Liver (tissue), 9 donors: ENCODE measurements around the gene NUDT16. TPM values are rescaled to one million over a fixed set of nuclear protein-coding genes. Genes with fewer than 3 reads are reported as not detected.

Experiments
- DNase-seq: peaks from one replicate; pipeline ENCODE4 v3.0.0-alpha.2; 2017; ENCODE audit warnings: low spot score
- H3K27ac ChIP-seq, 2 donors: one replicate each; pipeline ENCODE4 v1.7.0; 2013; ENCODE audit warnings: inconsistent platforms in 2 of 2, low read length in 2 of 2, control low read depth in 1 of 2, low read depth in 1 of 2, mild to moderate bottlenecking in 1 of 2
- H3K27me3 ChIP-seq, 4 donors: one replicate each; pipeline versions ENCODE4 v1.6.1 to v1.7.0; 2013; ENCODE audit warnings: low read length in 3 of 4, inconsistent platforms in 1 of 4, mild to moderate bottlenecking in 1 of 4, moderate library complexity in 1 of 4; ENCODE audit not compliant: control insufficient read depth in 4 of 4, insufficient read depth in 4 of 4
- H3K36me3 ChIP-seq, 4 donors: one replicate each; pipeline versions ENCODE4 v1.6.1 to v1.7.0; 2013; ENCODE audit warnings: low read length in 3 of 4, mild to moderate bottlenecking in 3 of 4, low read depth in 1 of 4, moderate library complexity in 1 of 4; ENCODE audit not compliant: control insufficient read depth in 4 of 4, insufficient read depth in 3 of 4
- H3K4me1 ChIP-seq, 4 donors: one replicate each; pipeline versions ENCODE4 v1.6.1 to v1.7.0; 2013; ENCODE audit warnings: low read length in 3 of 4, mild to moderate bottlenecking in 3 of 4, moderate library complexity in 1 of 4; ENCODE audit not compliant: control insufficient read depth in 4 of 4, insufficient read depth in 4 of 4
- H3K4me3 ChIP-seq, 3 donors: one replicate each; pipeline versions ENCODE4 v1.6.1 to v1.7.0; 2013; ENCODE audit warnings: low read length in 3 of 3, control low read depth in 1 of 3, low read depth in 1 of 3, mild to moderate bottlenecking in 1 of 3
- H3K9ac ChIP-seq, 2 donors: one replicate each; pipeline ENCODE4 v1.7.0; 2013; ENCODE audit warnings: low read length in 2 of 2, mild to moderate bottlenecking in 2 of 2, moderate library complexity in 2 of 2, control low read depth in 1 of 2, low read depth in 1 of 2
- H3K9me3 ChIP-seq, 4 donors: one replicate each; pipeline versions ENCODE4 v1.6.1 to v1.7.0; 2013; ENCODE audit warnings: low read length in 3 of 4; ENCODE audit not compliant: control insufficient read depth in 4 of 4
- ATF3 ChIP-seq: IDR thresholded peaks from 2 replicates; pipeline ENCODE4 v1.6.1; 2016; ENCODE audit warnings: antibody characterized with exemption
- EGR1 ChIP-seq, 2 donors: IDR thresholded peaks; 2 replicates each; pipeline ENCODE4 v1.6.1; 2016 to 2018; ENCODE audit warnings: antibody characterized with exemption in 2 of 2, low read depth in 2 of 2
- GABPA ChIP-seq, 2 donors: IDR thresholded peaks in 1 of 2; conservative IDR thresholded peaks in 1 of 2; 2 replicates each; pipeline ENCODE4 v1.6.1; 2016; ENCODE audit warnings: antibody characterized with exemption in 2 of 2, mild to moderate bottlenecking in 1 of 2, moderate library complexity in 1 of 2
- HNF4A ChIP-seq, 2 donors: conservative IDR thresholded peaks; 2 replicates each; pipeline ENCODE4 v1.6.1; 2016; ENCODE audit warnings: antibody characterized with exemption in 2 of 2, mild to moderate bottlenecking in 2 of 2
- HNF4G ChIP-seq: IDR thresholded peaks from 2 replicates; pipeline ENCODE4 v1.6.1; 2016; ENCODE audit warnings: antibody characterized with exemption
- JUND ChIP-seq, 2 donors: IDR thresholded peaks; 2 replicates each; pipeline ENCODE4 v1.6.1; 2016; ENCODE audit warnings: antibody characterized with exemption in 2 of 2
- MAX ChIP-seq: IDR thresholded peaks from 2 replicates; pipeline ENCODE4 v1.6.1; 2016; ENCODE audit warnings: antibody characterized with exemption
- NR2F2 ChIP-seq: IDR thresholded peaks from 2 replicates; pipeline ENCODE4 v1.6.1; 2016; ENCODE audit warnings: antibody characterized with exemption
- RAD21 ChIP-seq, 2 donors: IDR thresholded peaks; 2 replicates each; pipeline ENCODE4 v1.6.1; 2016; ENCODE audit warnings: antibody characterized with exemption in 2 of 2, mild to moderate bottlenecking in 2 of 2
- REST ChIP-seq: IDR thresholded peaks from 2 replicates; pipeline ENCODE4 v1.6.1; 2016; ENCODE audit warnings: antibody characterized with exemption, mild to moderate bottlenecking
- RXRA ChIP-seq, 2 donors: IDR thresholded peaks; 2 replicates each; pipeline ENCODE4 v1.6.1; 2017 to 2018; ENCODE audit warnings: antibody characterized with exemption in 2 of 2, mild to moderate bottlenecking in 1 of 2
- TAF1 ChIP-seq: conservative IDR thresholded peaks from 2 replicates; pipeline ENCODE4 v1.6.1; 2016; ENCODE audit warnings: antibody characterized with exemption, mild to moderate bottlenecking
- YY1 ChIP-seq: IDR thresholded peaks from 2 replicates; pipeline ENCODE4 v1.6.1; 2016; ENCODE audit warnings: antibody characterized with exemption, mild to moderate bottlenecking
- ZBTB33 ChIP-seq: IDR thresholded peaks from 2 replicates; pipeline ENCODE4 v1.6.1; 2016; ENCODE audit warnings: antibody characterized with exemption
- WGBS: extraction: QIAGEN DNeasy Blood & Tissue Kit; methylation state at CpG from one replicate; pipeline ENCODE4 v1.1.7; 2013; 5-methylcytosine and 5-hydroxymethylcytosine counted together
- polyA plus RNA-seq, 2 donors: library from polyadenylated mRNA; stranded (reverse) in 1 of 2; unstranded in 1 of 2; fragments of 200-250 nt in 1 of 2; fragments of >200 nt in 1 of 2; fragmentation: Nextera tagmentation in 1 of 2; extraction: Ambion mirVana in 1 of 2; gene quantifications; one replicate each; pipeline versions ENCODE4 v1.2.1 to v1.2.3, GENCODE V29; 2013 to 2015
- total RNA-seq, 2 donors: library from RNA; depleted of rRNA; stranded (reverse); fragments of >200 nt; gene quantifications; one replicate each; pipeline ENCODE4 v1.2.3, GENCODE V29; 2014
- donor health status: healthy.
- donor health status: healthy.
- donor health status: healthy.
- donor health status: healthy.
- donor health status: healthy.

The NUDT16 gene
- total and polyA plus RNA-seq, 4 donors = 11.3 to 33.0 (median 17.1) TPM

GRCh38 chr3:131338948-131339640, 42.5 kb upstream of the NUDT16 start:
- WGBS = 94% methylated on average over 3 of the region's 3 CpGs
- H3K9me3 ChIP-seq = no peaks in the 10 kb centered on the region

More at GRCh38 chr3:131338948-131339640, 42.5 kb upstream of the NUDT16 start:
- Histone ChIP-seq H3K27me3 (no peaks in the 10 kb centered on the region), H3K4me1 (no peaks in the 10 kb centered on the region), H3K27ac (no peak overlapping the region), H3K9ac (no peak overlapping the region), H3K4me3 (no peak overlapping the region), H3K36me3 (no peaks in the 10 kb centered on the region)
- TF ChIP-seq NR2F2 (no peak), REST (no peak), YY1 (no peak), RXRA (IDR thresholded peaks at IDR 0.05) (no peak), ATF3 (no peak), GABPA (IDR thresholded peaks at IDR 0.05 in 1 of 2, conservative IDR thresholded peaks at IDR 0.05 in 1 of 2) (no peak), JUND (IDR thresholded peaks at IDR 0.05) (no peak), EGR1 (IDR thresholded peaks at IDR 0.05; ENCODE audit: low read depth in 2 of 2) (no peak), TAF1 (no peak), HNF4A (conservative IDR thresholded peaks at IDR 0.05) (no peak), HNF4G (no peak), ZBTB33 (no peak), RAD21 (IDR thresholded peaks at IDR 0.05) (no peak), MAX (no peak)
- DNase-seq = no peak
